ENCODE measurements around the gene LNX1. TPM values are rescaled to one million over a fixed set of nuclear protein-coding genes. Genes with fewer than 3 reads are reported as not detected.

The LNX1 gene
- total and polyA plus RNA-seq, 2 donors (not counting 3 experiments of a cell fraction or from before 2014, with no cell fraction given) = 0.72 to 1.3 TPM

DNA sequence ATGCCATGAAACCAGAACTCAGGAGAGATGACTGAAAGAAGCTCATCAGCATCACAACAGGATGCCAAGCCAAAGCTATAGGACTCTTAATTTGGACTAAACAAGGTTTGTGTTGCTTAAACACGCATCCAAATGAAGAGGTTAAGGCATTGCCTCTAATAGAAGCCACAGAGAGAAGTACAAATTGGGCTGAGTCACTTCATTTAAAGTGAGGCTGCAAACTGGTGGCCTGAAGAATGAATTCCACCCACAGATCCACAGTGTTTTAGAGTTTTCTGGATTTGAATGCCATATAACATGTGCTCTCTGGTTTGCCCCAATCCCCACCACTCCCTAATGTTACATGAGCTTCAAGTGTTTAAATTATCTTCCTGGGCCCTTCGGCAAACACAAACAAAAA is 110.4 kb downstream of the LNX1 start:
- H3K79me2 ChIP-seq (ENCODE audit: control insufficient read depth, insufficient read depth, low read length) = no peaks in the 10 kb centered on the region
- no peak overlapping the region for H2AFZ ChIP-seq (ENCODE audit: low read depth, low read length)
- H3K9me1 ChIP-seq (replicated peaks; ENCODE audit: control insufficient read depth, extremely low read depth, insufficient read depth, low read length) = no peaks in the 10 kb centered on the region
- H3K27ac ChIP-seq (ENCODE audit: insufficient read depth, low read depth, low read length) = no peak overlapping the region
- no peaks in the 10 kb centered on the region for H3K4me1 ChIP-seq (ENCODE audit: control insufficient read depth, extremely low read depth, insufficient read depth, low read length)
- intact Hi-C loops (cut with micrococcal nuclease) = no loop called here
- no TSS peak for BruUV-seq (replicated peaks)
- H3K27me3 ChIP-seq (ENCODE audit: control insufficient read depth in 2 of 2, insufficient read depth in 2 of 2, low read length in 2 of 2) = peaks cover 0 to 2% of the 10 kb centered on the region in 2 experiments
- CTCF ChIA-PET = interaction anchor here (0.7 to 2.2 kb wide), 4 partner anchors 121 to 753 kb away, joined by 3 to 6 read pairs (median 4); no protein-coding TSS in a partner anchor
- dilution Hi-C loops (cut with MboI; ENCODE audit: extremely low pct_ligation_motif_present, low sequenced_read_pairs) = no loop called here
- TF ChIP-seq JUN (IDR thresholded peaks at IDR 0.05; ENCODE audit: borderline replicate concordance, insufficient read depth, insufficient read length, low read depth) (no peak), FOS (IDR thresholded peaks at IDR 0.05; ENCODE audit: borderline replicate concordance, insufficient read depth, low read length) (no peak), POLR2AphosphoS5 (IDR thresholded peaks at IDR 0.05; ENCODE audit: insufficient read depth, low read depth, low read length) (no peak), CTCF (IDR thresholded peaks at IDR 0.05; ENCODE audit: extremely low read depth in 1 of 2, insufficient read depth in 1 of 2, low read depth in 1 of 2, low read length in 2 of 2) (no peak), GATA2 (IDR thresholded peaks at IDR 0.05; ENCODE audit: insufficient read depth, insufficient read length, low read depth, low read length) (no peak)
- TF ChIP-seq, protein P1, sequence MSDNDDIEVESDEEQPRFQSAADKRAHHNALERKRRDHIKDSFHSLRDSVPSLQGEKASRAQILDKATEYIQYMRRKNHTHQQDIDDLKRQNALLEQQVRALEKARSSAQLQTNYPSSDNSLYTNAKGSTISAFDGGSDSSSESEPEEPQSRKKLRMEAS (IDR thresholded peaks at IDR 0.05; ENCODE audit: insufficient read depth, insufficient read length) = no peak
- no peaks in the 10 kb centered on the region for H3K36me3 ChIP-seq (ENCODE audit: control insufficient read depth in 2 of 2, extremely low read depth in 1 of 2, insufficient read depth in 2 of 2, low read length in 2 of 2)
- H3K4me2 ChIP-seq (ENCODE audit: insufficient read depth, low read length) = no peak overlapping the region
- H3K9me3 ChIP-seq (replicated peaks; ENCODE audit: control insufficient read depth, insufficient read depth, low read length) = no peaks in the 10 kb centered on the region
- DNase-seq (ENCODE audit: low read depth, low spot score) (no peak), FAIRE-seq (no peak)
- no peak overlapping the region for H3K9ac ChIP-seq (replicated peaks; ENCODE audit: extremely low read depth, insufficient read depth, low read length)
- POLR2A ChIA-PET = no interaction called here
- H4K20me1 ChIP-seq (replicated peaks; ENCODE audit: control insufficient read depth, extremely low read depth, insufficient read depth, low read length) = no peaks in the 10 kb centered on the region
- no peak overlapping the region for H3K4me3 ChIP-seq (replicated peaks in 1 of 3; ENCODE audit: insufficient read depth in 1 of 3, low read depth in 1 of 3, low read length in 3 of 3)

Data from endothelial cell of umbilical vein (primary cell).